Uterus (tissue), 2 donors: Measurements from ENCODE around the gene ARHGEF17.

Source experiments
- POLR2A ChIP-seq, 2 donors: fragments of 450-650 bp; IDR thresholded peaks; one replicate each; pipeline ENCODE4 v1.6.1; 2016; ENCODE audit warnings: antibody characterized with exemption in 2 of 2, mild to moderate bottlenecking in 1 of 2, moderate library complexity in 1 of 2
- TF ChIP-seq, protein P1 (sequence below), 4 experiments: fragments of 200-600 bp in 2 of 4; fragments of 450-650 bp in 2 of 4; sonication (generic) in 2 of 4; IDR thresholded peaks; one replicate each; pipeline ENCODE4 v1.5.1; 2016 to 2019; ENCODE audit warnings: antibody characterized with exemption in 4 of 4, mild to moderate bottlenecking in 2 of 4, moderate library complexity in 1 of 4

DNA sequence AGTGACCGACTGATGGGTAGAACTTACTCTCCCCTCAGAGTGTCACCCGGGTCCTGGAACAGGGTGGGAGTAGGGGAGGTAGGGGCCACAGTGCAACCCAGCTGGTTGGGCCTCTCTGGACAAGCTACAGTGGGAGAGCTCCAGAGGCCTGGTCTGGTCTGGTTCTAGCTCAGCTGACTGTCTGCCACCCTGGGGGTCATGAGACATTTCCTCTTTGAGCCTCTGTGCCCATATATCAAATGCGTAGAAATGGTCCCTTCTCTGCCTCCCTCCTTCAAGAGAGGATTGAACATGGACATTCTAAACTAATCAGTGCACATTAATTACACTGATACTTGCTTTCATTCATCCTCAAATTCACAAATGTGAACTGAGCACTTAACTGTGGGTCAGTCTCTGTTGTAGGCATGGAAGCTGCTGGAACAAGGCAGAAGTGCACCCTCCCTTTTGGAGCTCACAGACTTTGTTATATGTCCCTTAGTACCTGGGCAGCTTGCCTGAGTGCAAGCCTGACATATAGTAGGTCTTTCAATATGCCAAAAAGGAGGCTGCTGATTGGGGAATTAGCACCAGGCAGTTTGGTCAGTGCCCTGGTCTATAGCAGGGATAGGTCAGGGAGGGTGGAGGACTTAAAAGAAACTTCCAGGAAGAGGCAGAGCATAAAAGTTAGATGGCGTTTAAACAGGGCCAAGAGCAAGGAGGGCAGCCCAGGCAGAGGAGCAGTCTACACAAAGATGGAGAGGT lies 25.7 kb downstream of the ARHGEF17 start:
- TF ChIP-seq, protein P1, sequence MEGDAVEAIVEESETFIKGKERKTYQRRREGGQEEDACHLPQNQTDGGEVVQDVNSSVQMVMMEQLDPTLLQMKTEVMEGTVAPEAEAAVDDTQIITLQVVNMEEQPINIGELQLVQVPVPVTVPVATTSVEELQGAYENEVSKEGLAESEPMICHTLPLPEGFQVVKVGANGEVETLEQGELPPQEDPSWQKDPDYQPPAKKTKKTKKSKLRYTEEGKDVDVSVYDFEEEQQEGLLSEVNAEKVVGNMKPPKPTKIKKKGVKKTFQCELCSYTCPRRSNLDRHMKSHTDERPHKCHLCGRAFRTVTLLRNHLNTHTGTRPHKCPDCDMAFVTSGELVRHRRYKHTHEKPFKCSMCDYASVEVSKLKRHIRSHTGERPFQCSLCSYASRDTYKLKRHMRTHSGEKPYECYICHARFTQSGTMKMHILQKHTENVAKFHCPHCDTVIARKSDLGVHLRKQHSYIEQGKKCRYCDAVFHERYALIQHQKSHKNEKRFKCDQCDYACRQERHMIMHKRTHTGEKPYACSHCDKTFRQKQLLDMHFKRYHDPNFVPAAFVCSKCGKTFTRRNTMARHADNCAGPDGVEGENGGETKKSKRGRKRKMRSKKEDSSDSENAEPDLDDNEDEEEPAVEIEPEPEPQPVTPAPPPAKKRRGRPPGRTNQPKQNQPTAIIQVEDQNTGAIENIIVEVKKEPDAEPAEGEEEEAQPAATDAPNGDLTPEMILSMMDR (IDR thresholded peaks at IDR 0.05), result no peak
- no peak for TF ChIP-seq POLR2A (IDR thresholded peaks at IDR 0.05)
